ENCODE data around the gene KRT40.

Gene KRT40

DNA sequence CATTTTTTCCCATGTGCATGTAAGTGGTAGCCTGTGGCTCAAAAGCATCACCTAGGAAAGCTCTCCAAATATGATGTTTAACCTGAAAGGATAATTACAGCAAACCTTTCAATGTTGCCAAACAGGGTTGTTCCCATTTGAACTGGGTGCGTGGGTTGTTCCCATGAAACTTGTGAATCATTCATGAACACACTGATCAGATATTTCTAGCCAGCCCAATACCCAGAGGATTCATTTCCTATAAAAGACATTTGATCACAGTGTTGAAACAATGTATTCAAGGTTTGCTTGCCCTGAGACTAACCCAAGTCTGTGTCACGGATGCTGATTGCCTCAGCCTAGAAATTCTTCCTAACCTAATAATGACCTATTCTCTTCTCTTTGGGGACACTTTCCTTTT is 30.2 kb downstream of the KRT40 start:
- no peak for DNase-seq
- Histone ChIP-seq H3K27me3 (peaks cover 39% of the 10 kb centered on the region), H3K36me3 (no peaks in the 10 kb centered on the region), H3K9me3 (no peaks in the 10 kb centered on the region), H3K4me3 (ENCODE audit: low read depth, low read length) (no peak overlapping the region), H3K4me1 (no peaks in the 10 kb centered on the region; the same call in 1 of the 2 replicates)
- TF ChIP-seq, protein P1, sequence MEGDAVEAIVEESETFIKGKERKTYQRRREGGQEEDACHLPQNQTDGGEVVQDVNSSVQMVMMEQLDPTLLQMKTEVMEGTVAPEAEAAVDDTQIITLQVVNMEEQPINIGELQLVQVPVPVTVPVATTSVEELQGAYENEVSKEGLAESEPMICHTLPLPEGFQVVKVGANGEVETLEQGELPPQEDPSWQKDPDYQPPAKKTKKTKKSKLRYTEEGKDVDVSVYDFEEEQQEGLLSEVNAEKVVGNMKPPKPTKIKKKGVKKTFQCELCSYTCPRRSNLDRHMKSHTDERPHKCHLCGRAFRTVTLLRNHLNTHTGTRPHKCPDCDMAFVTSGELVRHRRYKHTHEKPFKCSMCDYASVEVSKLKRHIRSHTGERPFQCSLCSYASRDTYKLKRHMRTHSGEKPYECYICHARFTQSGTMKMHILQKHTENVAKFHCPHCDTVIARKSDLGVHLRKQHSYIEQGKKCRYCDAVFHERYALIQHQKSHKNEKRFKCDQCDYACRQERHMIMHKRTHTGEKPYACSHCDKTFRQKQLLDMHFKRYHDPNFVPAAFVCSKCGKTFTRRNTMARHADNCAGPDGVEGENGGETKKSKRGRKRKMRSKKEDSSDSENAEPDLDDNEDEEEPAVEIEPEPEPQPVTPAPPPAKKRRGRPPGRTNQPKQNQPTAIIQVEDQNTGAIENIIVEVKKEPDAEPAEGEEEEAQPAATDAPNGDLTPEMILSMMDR (IDR thresholded peaks at IDR 0.05; ENCODE audit: low read depth, low read length), result no peak

DNA sequence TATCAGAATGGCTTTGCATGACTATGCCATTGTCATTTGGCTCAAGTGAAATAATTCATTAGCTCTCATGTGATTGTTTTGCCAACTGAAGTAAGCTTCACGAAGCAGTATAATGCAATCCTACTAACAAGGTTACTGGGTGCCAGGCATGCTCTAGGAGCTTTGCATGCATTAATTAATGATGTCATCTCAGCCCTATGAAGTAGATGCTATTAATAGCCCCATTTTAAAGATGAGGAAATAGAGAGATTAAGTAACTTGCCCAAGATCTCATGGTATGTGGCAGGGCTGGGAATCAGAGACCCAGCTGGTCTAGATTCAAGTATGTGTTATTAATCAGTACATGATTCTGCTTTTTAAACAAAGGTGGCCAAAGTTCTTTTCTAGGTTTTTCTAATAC is 31.5 kb downstream of the KRT40 start:
- no peaks in the 10 kb centered on the region for H3K9me3 ChIP-seq
- no peak overlapping the region for H3K4me3 ChIP-seq (ENCODE audit: low read depth, low read length)
- peaks cover 37% of the 10 kb centered on the region for H3K27me3 ChIP-seq
- no peaks in the 10 kb centered on the region for H3K36me3 ChIP-seq
- TF ChIP-seq, protein P1 (IDR thresholded peaks at IDR 0.05; ENCODE audit: low read depth, low read length), result no peak
- no peak for DNase-seq
- no peaks in the 10 kb centered on the region; the same call in 1 of the 2 replicates for H3K4me1 ChIP-seq

DNA sequence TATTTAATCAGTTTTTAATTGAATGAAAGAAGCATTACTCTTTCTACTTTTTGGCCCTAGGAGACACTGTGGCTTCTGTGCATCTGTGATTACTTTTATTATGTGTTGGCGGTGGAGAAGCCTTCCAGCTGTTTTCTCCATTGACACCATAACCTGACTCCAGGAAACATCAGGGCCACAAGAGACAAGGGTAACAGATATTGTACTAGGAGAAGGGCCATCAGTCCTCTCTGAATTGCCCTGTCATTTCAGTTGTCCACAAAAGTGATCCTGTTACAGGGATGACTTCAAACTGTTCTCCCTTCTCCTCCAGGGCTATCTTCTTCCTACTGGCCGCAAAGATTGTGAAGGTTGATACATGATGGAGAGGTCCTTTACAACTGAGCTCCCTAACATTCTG is 32.0 kb downstream of the KRT40 start:
- Histone ChIP-seq H3K36me3 (no peaks in the 10 kb centered on the region), H3K4me3 (ENCODE audit: low read depth, low read length) (no peak overlapping the region), H3K27me3 (peaks cover 37% of the 10 kb centered on the region), H3K4me1 (no peaks in the 10 kb centered on the region; the same call in 1 of the 2 replicates), H3K9me3 (no peaks in the 10 kb centered on the region)
- TF ChIP-seq, protein P1 (IDR thresholded peaks at IDR 0.05; ENCODE audit: low read depth, low read length), result no peak
- no peak for DNase-seq

DNA sequence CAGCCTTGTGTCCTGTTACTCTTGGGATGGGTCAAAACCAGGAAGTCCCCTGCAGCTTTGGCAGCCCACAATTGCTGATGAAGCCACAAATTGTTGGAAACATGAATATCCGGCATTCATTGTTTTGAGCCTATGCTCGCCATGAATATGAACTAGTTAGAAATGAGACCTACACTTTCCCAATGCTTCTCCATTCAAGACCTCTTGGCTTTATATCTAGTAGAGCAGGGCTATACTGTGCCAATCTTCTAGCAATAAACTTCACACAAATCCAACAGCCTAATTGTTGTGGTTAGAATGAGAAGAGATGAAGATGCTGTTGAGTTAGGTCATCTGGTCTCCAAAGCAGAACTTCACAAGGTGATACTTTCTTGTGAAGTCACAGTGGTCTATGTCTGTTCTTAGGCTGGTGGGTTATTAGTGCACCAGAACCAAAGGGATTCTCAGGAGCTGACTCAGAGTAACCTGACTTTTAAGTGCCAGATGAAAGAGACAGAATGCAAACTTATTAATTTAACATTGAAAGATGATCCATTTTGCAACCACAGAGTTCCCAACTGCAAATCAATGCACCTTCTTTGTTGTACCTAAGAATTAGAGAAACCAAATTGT is 33.0 kb downstream of the KRT40 start:
- peaks cover 35% of the 10 kb centered on the region for H3K27me3 ChIP-seq
- no peak overlapping the region for H3K4me3 ChIP-seq (ENCODE audit: low read depth, low read length)
- no peaks in the 10 kb centered on the region; the same call in 1 of the 2 replicates for H3K4me1 ChIP-seq
- no peak for DNase-seq
- no peaks in the 10 kb centered on the region for H3K36me3 ChIP-seq
- TF ChIP-seq, protein P1 (IDR thresholded peaks at IDR 0.05; ENCODE audit: low read depth, low read length), result no peak
- no peaks in the 10 kb centered on the region for H3K9me3 ChIP-seq

DNA sequence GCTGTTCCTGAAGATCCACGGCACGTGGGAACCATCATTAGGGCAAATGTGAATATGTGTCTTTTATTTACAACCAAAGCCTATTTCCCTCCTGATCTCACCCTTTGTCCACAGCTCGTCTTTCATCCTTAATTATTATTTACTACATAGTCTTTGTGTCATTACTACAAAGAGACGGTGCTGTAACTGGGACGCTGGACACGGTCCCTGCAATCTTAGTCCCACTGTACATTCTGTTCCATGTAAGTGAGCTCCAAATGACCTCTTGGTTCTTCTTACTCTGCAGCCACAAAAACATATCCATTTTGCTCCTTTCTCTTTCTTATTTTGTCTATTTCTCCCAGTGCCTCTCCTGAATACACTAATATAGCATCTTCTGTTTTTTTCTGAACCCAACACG is 34.0 kb downstream of the KRT40 start:
- no peaks in the 10 kb centered on the region for H3K9me3 ChIP-seq
- peaks cover 34% of the 10 kb centered on the region for H3K27me3 ChIP-seq
- no peak overlapping the region for H3K4me3 ChIP-seq (ENCODE audit: low read depth, low read length)
- DNase-seq, result no peak
- H3K4me1 ChIP-seq, result no peaks in the 10 kb centered on the region; the same call in 1 of the 2 replicates
- H3K36me3 ChIP-seq, result no peaks in the 10 kb centered on the region
- TF ChIP-seq, protein P1 (IDR thresholded peaks at IDR 0.05; ENCODE audit: low read depth, low read length), result no peak

DNA sequence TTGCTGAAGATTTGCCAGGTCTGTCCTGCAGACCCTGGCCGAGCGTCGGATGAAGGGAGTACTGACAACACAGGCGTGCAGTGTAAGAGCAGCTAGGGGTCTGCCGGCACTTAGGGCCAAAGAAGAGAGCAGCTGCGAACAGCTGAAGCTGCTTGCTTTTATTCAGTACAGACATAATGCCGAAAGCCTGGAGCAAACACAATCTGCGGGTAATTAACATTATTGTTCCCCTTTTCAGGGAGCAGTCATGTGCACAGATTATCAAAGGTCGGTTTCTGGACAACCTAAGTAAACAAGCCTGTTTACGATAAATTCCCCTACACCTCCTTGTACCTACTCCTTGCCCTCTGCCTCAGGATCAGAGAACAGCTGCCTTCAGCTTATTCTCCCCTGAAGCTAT is 34.7 kb downstream of the KRT40 start:
- Histone ChIP-seq H3K27me3 (peaks cover 40% of the 10 kb centered on the region), H3K4me3 (ENCODE audit: low read depth, low read length) (no peak overlapping the region), H3K9me3 (no peaks in the 10 kb centered on the region), H3K36me3 (no peaks in the 10 kb centered on the region), H3K4me1 (no peaks in the 10 kb centered on the region)
- no peak for DNase-seq
- TF ChIP-seq, protein P1 (IDR thresholded peaks at IDR 0.05; ENCODE audit: low read depth, low read length), result no peak

Data from BE2C (cell line).